ENCODE results near the gene PLEKHH2.

GRCh38 chr2:43787895-43788294, 150.8 kb downstream of the PLEKHH2 start:
- TF ChIP-seq SP1 (IDR thresholded peaks at IDR 0.05), result no peak
- TF ChIP-seq FOXM1 (IDR thresholded peaks at IDR 0.05; ENCODE audit: borderline replicate concordance), result no peak
- TF ChIP-seq PKNOX1 (IDR thresholded peaks at IDR 0.05), result no peak
- no peak for TF ChIP-seq ELF4 (IDR thresholded peaks at IDR 0.05)
- no peak for TF ChIP-seq LEF1 (IDR thresholded peaks at IDR 0.05; ENCODE audit: borderline replicate concordance)
- TF ChIP-seq FOXK2 (IDR thresholded peaks at IDR 0.05), result no peak
- TF ChIP-seq NFRKB (IDR thresholded peaks at IDR 0.05), result no peak
- no peak for TF ChIP-seq FOXA1 (IDR thresholded peaks at IDR 0.05)
- TF ChIP-seq ARNT (IDR thresholded peaks at IDR 0.05), result no peak

All from HEK293T (cell line).